SK-N-SH treated with all-trans-retinoic acid at 6 μM for 48 hours (cell line): ENCODE measurements around the gene PBX2.

Experiments
- ATAC-seq: fragments of 200-7000 bp; cut with Tn5 transposase; 3 replicates; pipeline ENCODE4 v1.9.1; 2020; ENCODE audit warnings: mild to moderate bottlenecking, moderate library complexity
- ARNTL ChIP-seq: fragments of 450-650 bp; formaldehyde crosslinking; IDR thresholded peaks from 2 replicates; pipeline ENCODE4 v1.5.0; 2020; ENCODE audit warnings: low read depth, mild to moderate bottlenecking, moderate library complexity, borderline replicate concordance
- BACH2 ChIP-seq: fragments of 250-450 bp; sonication (Bioruptor Pico); IDR thresholded peaks from 2 replicates; pipeline ENCODE4 v1.9.0; 2021; ENCODE audit warnings: mild to moderate bottlenecking, borderline replicate concordance
- CREB5 ChIP-seq: fragments of 250-450 bp; sonication (Bioruptor Pico); IDR thresholded peaks from 2 replicates; pipeline ENCODE4 v1.5.1; 2020; ENCODE audit warnings: low read depth, mild to moderate bottlenecking, moderate library complexity
- CSDC2 ChIP-seq: fragments of 250-450 bp; sonication (Bioruptor Pico); IDR thresholded peaks from 2 replicates; pipeline ENCODE4 v1.5.0; 2020; ENCODE audit warnings: mild to moderate bottlenecking, moderate library complexity
- ESRRG ChIP-seq: fragments of 250-450 bp; sonication (Bioruptor Pico); IDR thresholded peaks from 2 replicates; pipeline ENCODE4 v1.6.1; 2021; ENCODE audit warnings: mild to moderate bottlenecking
- GLIS3 ChIP-seq: fragments of 250-450 bp; sonication (Bioruptor Pico); IDR thresholded peaks from 2 replicates; pipeline ENCODE4 v1.5.0; 2020; ENCODE audit warnings: mild to moderate bottlenecking, moderate library complexity
- ISL1 ChIP-seq: fragments of 250-450 bp; sonication (Bioruptor Pico); IDR thresholded peaks from 2 replicates; pipeline ENCODE4 v2.1.2; 2022; ENCODE audit warnings: mild to moderate bottlenecking, moderate library complexity
- OSR1 ChIP-seq: fragments of 250-450 bp; sonication (Bioruptor Pico); IDR thresholded peaks from 2 replicates; pipeline ENCODE4 v1.8.0; 2022; ENCODE audit warnings: moderate library complexity, mild to moderate bottlenecking, inconsistent platforms
- RARB ChIP-seq: fragments of 250-450 bp; sonication (Bioruptor Pico); IDR thresholded peaks from 2 replicates; pipeline ENCODE4 v1.8.0; 2021; ENCODE audit warnings: mild to moderate bottlenecking, moderate library complexity
- SNAI2 ChIP-seq: fragments of 250-450 bp; sonication (Bioruptor Pico); IDR thresholded peaks from 2 replicates; pipeline ENCODE4 v1.5.0; 2020; ENCODE audit warnings: mild to moderate bottlenecking, moderate library complexity
- ZC3H10 ChIP-seq: fragments of 250-450 bp; sonication (Bioruptor Pico); IDR thresholded peaks from 2 replicates; pipeline ENCODE4 v1.5.1; 2021; ENCODE audit warnings: mild to moderate bottlenecking, moderate library complexity
- ZFP3 ChIP-seq: fragments of 250-450 bp; sonication (Bioruptor Pico); IDR thresholded peaks from 2 replicates; pipeline ENCODE4 v1.5.0; 2020; ENCODE audit warnings: mild to moderate bottlenecking, moderate library complexity
- ZFP30 ChIP-seq: fragments of 450-650 bp; formaldehyde crosslinking; IDR thresholded peaks from 2 replicates; pipeline ENCODE4 v1.5.0; 2022; ENCODE audit warnings: mild to moderate bottlenecking, moderate library complexity
- ZNF565 ChIP-seq: fragments of 450-650 bp; formaldehyde crosslinking; conservative IDR thresholded peaks from 2 replicates; pipeline ENCODE4 v1.5.0; 2020; ENCODE audit warnings: low read depth, mild to moderate bottlenecking, moderate library complexity
- ZNF70 ChIP-seq: fragments of 450-650 bp; formaldehyde crosslinking; IDR thresholded peaks from 2 replicates; pipeline ENCODE4 v1.5.0; 2020; ENCODE audit warnings: mild to moderate bottlenecking, moderate library complexity
- ZNF8 ChIP-seq: fragments of 450-650 bp; formaldehyde crosslinking; IDR thresholded peaks from 2 replicates; pipeline ENCODE4 v1.5.0; 2020; ENCODE audit warnings: mild to moderate bottlenecking, moderate library complexity
- TF ChIP-seq, protein P1 (sequence below): fragments of 250-450 bp; sonication (Bioruptor Pico); IDR thresholded peaks from 2 replicates; pipeline ENCODE4 v1.5.1; 2021; ENCODE audit warnings: mild to moderate bottlenecking, moderate library complexity
- TF ChIP-seq, protein P2 (sequence below): fragments of 250-450 bp; sonication (Bioruptor Pico); IDR thresholded peaks from 2 replicates; pipeline ENCODE4 v1.5.0; 2020; ENCODE audit warnings: mild to moderate bottlenecking, moderate library complexity
- TF ChIP-seq, protein P3 (sequence below): fragments of 250-450 bp; sonication (Bioruptor Pico); IDR thresholded peaks from 2 replicates; pipeline ENCODE4 v1.8.0; 2021; ENCODE audit warnings: low read depth, mild to moderate bottlenecking, moderate library complexity, borderline replicate concordance

PBX2 gene

DNA sequence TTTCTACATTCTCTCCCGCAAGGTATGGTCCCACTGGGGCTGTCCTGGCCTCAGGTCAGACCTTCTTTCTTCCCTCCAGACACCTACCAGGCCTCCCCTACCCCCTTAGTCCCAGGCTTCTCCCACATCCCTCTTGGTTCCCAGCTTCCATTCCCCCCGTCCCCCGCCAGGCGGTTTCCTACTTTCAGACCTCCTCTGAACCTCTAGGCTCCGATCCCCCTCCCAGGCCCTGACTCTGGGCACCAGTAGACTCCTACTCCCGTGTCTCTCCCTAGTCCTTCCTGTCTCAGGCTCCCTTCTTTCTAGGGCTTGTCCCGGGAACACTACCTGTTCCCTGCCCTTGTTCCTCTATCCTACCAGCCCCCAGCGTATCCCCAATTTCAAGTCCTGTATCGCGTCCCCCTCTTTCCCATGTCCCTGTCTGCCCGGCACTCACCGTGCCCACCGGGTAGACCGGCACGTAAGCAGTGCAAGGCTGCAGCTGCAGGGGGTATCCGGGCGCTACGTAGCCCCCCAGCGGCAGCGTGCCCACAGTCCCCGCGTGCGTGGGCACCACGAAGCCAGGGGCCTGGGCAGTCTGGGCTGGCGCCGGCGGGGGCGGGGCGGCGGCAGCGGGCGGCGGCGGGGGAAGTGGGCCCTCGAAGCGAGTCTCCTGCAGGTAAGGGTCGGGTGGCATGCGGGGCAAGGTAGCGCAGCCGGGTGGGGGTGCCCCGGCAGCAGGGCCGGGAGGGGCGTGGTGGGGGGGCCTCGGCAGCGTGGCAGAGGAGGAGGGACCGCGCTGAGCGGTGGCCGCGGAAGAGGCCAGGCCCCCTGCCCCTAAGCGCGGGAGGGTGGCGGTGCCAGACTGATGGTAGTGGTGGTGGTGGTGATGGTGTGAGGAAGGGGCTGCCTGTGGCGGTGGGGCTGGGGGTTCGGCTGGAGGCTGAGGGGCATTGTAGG, 39.8 kb downstream of the PBX2 start:
- ATAC-seq, result no peak
- TF ChIP-seq, protein P1, sequence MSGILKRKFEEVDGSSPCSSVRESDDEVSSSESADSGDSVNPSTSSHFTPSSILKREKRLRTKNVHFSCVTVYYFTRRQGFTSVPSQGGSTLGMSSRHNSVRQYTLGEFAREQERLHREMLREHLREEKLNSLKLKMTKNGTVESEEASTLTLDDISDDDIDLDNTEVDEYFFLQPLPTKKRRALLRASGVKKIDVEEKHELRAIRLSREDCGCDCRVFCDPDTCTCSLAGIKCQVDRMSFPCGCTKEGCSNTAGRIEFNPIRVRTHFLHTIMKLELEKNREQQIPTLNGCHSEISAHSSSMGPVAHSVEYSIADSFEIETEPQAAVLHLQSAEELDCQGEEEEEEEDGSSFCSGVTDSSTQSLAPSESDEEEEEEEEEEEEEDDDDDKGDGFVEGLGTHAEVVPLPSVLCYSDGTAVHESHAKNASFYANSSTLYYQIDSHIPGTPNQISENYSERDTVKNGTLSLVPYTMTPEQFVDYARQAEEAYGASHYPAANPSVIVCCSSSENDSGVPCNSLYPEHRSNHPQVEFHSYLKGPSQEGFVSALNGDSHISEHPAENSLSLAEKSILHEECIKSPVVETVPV (CRISPR knock-in tag), result no peak
- TF ChIP-seq ESRRG, result no peak
- TF ChIP-seq SNAI2 (CRISPR knock-in tag), result no peak
- no peak for TF ChIP-seq ZC3H10 (CRISPR knock-in tag)
- no peak for TF ChIP-seq ZNF565 (CRISPR knock-in tag)
- TF ChIP-seq ZNF70 (CRISPR knock-in tag), result no peak
- TF ChIP-seq OSR1 (CRISPR knock-in tag), result no peak
- no peak for TF ChIP-seq CREB5
- TF ChIP-seq RARB (CRISPR knock-in tag), result no peak
- no peak for TF ChIP-seq CSDC2 (CRISPR knock-in tag)
- no peak for TF ChIP-seq ISL1 (CRISPR knock-in tag)
- TF ChIP-seq, protein P2, sequence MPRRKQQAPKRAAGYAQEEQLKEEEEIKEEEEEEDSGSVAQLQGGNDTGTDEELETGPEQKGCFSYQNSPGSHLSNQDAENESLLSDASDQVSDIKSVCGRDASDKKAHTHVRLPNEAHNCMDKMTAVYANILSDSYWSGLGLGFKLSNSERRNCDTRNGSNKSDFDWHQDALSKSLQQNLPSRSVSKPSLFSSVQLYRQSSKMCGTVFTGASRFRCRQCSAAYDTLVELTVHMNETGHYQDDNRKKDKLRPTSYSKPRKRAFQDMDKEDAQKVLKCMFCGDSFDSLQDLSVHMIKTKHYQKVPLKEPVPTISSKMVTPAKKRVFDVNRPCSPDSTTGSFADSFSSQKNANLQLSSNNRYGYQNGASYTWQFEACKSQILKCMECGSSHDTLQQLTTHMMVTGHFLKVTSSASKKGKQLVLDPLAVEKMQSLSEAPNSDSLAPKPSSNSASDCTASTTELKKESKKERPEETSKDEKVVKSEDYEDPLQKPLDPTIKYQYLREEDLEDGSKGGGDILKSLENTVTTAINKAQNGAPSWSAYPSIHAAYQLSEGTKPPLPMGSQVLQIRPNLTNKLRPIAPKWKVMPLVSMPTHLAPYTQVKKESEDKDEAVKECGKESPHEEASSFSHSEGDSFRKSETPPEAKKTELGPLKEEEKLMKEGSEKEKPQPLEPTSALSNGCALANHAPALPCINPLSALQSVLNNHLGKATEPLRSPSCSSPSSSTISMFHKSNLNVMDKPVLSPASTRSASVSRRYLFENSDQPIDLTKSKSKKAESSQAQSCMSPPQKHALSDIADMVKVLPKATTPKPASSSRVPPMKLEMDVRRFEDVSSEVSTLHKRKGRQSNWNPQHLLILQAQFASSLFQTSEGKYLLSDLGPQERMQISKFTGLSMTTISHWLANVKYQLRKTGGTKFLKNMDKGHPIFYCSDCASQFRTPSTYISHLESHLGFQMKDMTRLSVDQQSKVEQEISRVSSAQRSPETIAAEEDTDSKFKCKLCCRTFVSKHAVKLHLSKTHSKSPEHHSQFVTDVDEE (CRISPR knock-in tag), result no peak
- no peak for TF ChIP-seq BACH2 (CRISPR knock-in tag)
- no peak for TF ChIP-seq ZFP3
- no peak for TF ChIP-seq ZFP30
- no peak for TF ChIP-seq GLIS3 (CRISPR knock-in tag)

DNA sequence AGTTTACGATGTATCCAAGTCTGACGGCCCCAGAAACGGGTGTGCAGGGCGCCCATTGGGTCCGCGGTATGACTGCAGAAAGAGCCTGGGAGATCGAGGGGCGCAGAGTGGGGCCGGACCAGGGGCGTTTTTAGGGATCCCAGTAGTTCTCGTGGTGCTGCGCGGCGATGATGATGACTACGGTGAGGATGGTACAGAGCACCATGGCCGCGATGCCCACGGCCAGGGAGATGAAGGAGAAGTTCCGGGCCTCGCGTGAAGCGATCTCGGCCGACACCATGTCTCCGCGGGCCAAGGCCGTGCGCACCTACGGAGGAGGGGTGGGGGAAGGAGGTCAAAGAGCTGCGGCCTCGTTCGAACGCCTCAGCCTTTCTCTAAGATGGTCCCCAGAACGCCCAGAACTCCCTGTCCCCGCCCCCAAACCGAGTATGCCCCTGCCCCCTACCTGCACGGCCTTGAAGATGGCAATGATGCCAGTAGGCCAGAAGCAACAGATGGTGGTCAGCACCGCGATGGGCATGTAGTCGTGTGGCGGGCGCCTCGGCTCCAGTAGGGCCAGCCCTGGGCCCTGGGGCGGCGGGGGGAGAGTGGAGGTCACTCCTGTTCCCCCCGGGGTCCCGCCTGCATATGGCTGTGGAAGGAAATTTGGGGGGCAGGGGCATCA, 40.8 kb downstream of the PBX2 start:
- ATAC-seq, result no peak
- TF ChIP-seq ZFP30, result no peak
- TF ChIP-seq, protein P1 (CRISPR knock-in tag), result no peak
- TF ChIP-seq, protein P2 (CRISPR knock-in tag), result no peak

GRCh38 chr6:32148289-32149091, 41.5 kb downstream of the PBX2 start:
- no peak for ATAC-seq
- TF ChIP-seq ZNF8 (CRISPR knock-in tag) (no peak), CREB5 (no peak), ARNTL (CRISPR knock-in tag) (no peak), ZNF565 (CRISPR knock-in tag) (no peak), ZFP30 (no peak), BACH2 (CRISPR knock-in tag) (no peak), SNAI2 (CRISPR knock-in tag) (no peak), ESRRG (no peak), ZFP3 (no peak), GLIS3 (CRISPR knock-in tag) (no peak), RARB (CRISPR knock-in tag) (no peak), CSDC2 (CRISPR knock-in tag) (no peak)
- TF ChIP-seq, protein P3, sequence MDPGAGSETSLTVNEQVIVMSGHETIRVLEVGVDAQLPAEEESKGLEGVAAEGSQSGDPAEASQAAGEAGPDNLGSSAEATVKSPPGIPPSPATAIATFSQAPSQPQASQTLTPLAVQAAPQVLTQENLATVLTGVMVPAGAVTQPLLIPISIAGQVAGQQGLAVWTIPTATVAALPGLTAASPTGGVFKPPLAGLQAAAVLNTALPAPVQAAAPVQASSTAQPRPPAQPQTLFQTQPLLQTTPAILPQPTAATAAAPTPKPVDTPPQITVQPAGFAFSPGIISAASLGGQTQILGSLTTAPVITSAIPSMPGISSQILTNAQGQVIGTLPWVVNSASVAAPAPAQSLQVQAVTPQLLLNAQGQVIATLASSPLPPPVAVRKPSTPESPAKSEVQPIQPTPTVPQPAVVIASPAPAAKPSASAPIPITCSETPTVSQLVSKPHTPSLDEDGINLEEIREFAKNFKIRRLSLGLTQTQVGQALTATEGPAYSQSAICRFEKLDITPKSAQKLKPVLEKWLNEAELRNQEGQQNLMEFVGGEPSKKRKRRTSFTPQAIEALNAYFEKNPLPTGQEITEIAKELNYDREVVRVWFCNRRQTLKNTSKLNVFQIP, result no peak
